Measurements from ENCODE around the gene SHROOM3. TPM values are rescaled to one million over a fixed set of nuclear protein-coding genes. Genes with fewer than 3 reads are reported as not detected.

SHROOM3 gene
- polyA plus RNA-seq, 1 donor from 2014 or later = 2.7 TPM

DNA sequence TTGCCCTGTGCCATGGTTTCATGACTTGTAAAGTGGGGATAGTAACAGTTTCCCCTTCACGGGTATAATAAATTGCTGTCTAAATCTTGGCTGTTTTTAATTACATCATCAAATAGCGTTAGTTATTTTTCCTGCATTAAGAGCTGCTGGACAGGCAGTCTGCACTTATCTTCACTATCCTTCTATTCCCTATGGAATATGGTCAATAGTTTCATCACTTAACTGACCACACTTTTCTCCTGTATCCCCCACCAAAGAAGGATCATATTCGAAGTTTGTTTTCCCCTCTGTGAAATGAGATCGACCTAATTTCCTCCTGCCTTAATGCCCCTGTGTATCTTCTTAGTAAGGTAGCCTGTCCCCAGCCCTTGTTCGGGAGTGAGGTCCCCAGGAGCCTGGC lies 133.2 kb downstream of the SHROOM3 start:
- H2AFZ ChIP-seq (ENCODE audit: low read depth, low read length) = no peak overlapping the region
- no peaks in the 10 kb centered on the region for H4K20me1 ChIP-seq (ENCODE audit: insufficient read depth)
- no peaks in the 10 kb centered on the region for H3K27me3 ChIP-seq (ENCODE audit: insufficient read depth, low read depth, low read length)
- H3K9me2 ChIP-seq (ENCODE audit: insufficient read depth, low read length) = no peaks in the 10 kb centered on the region
- H3K4me3 ChIP-seq (ENCODE audit: low read length) = no peak overlapping the region
- H3K9me3 ChIP-seq (ENCODE audit: low read length) = no peaks in the 10 kb centered on the region
- H3K27ac ChIP-seq (ENCODE audit: low read length) = no peak overlapping the region
- H3K36me3 ChIP-seq (ENCODE audit: insufficient read depth, low read length) = no peaks in the 10 kb centered on the region
- no peak overlapping the region for H3K9ac ChIP-seq (ENCODE audit: low read length)
- no peak overlapping the region for H3K4me2 ChIP-seq (ENCODE audit: low read length)
- no peaks in the 10 kb centered on the region for H3K79me2 ChIP-seq (replicated peaks; ENCODE audit: insufficient read depth, low read length)
- no peak for TF ChIP-seq EZH2 (IDR thresholded peaks at IDR 0.05; ENCODE audit: borderline replicate concordance, insufficient read depth, low read length, poor library complexity, severe bottlenecking)
- TF ChIP-seq SMC3 (conservative IDR thresholded peaks at IDR 0.05; ENCODE audit: poor library complexity) = no peak
- TF ChIP-seq RAD21 (conservative IDR thresholded peaks at IDR 0.05) = no peak
- no peak for TF ChIP-seq EP300 (conservative IDR thresholded peaks at IDR 0.05; ENCODE audit: poor library complexity, severe bottlenecking)
- TF ChIP-seq, protein P1, sequence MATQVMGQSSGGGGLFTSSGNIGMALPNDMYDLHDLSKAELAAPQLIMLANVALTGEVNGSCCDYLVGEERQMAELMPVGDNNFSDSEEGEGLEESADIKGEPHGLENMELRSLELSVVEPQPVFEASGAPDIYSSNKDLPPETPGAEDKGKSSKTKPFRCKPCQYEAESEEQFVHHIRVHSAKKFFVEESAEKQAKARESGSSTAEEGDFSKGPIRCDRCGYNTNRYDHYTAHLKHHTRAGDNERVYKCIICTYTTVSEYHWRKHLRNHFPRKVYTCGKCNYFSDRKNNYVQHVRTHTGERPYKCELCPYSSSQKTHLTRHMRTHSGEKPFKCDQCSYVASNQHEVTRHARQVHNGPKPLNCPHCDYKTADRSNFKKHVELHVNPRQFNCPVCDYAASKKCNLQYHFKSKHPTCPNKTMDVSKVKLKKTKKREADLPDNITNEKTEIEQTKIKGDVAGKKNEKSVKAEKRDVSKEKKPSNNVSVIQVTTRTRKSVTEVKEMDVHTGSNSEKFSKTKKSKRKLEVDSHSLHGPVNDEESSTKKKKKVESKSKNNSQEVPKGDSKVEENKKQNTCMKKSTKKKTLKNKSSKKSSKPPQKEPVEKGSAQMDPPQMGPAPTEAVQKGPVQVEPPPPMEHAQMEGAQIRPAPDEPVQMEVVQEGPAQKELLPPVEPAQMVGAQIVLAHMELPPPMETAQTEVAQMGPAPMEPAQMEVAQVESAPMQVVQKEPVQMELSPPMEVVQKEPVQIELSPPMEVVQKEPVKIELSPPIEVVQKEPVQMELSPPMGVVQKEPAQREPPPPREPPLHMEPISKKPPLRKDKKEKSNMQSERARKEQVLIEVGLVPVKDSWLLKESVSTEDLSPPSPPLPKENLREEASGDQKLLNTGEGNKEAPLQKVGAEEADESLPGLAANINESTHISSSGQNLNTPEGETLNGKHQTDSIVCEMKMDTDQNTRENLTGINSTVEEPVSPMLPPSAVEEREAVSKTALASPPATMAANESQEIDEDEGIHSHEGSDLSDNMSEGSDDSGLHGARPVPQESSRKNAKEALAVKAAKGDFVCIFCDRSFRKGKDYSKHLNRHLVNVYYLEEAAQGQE (IDR thresholded peaks at IDR 0.05; ENCODE audit: borderline replicate concordance) = no peak
- no peak for TF ChIP-seq POLR2AphosphoS5 (IDR thresholded peaks at IDR 0.05)
- no peak for TF ChIP-seq TAF1 (IDR thresholded peaks at IDR 0.05; ENCODE audit: low read depth)
- TF ChIP-seq, protein P2, sequence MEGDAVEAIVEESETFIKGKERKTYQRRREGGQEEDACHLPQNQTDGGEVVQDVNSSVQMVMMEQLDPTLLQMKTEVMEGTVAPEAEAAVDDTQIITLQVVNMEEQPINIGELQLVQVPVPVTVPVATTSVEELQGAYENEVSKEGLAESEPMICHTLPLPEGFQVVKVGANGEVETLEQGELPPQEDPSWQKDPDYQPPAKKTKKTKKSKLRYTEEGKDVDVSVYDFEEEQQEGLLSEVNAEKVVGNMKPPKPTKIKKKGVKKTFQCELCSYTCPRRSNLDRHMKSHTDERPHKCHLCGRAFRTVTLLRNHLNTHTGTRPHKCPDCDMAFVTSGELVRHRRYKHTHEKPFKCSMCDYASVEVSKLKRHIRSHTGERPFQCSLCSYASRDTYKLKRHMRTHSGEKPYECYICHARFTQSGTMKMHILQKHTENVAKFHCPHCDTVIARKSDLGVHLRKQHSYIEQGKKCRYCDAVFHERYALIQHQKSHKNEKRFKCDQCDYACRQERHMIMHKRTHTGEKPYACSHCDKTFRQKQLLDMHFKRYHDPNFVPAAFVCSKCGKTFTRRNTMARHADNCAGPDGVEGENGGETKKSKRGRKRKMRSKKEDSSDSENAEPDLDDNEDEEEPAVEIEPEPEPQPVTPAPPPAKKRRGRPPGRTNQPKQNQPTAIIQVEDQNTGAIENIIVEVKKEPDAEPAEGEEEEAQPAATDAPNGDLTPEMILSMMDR (IDR thresholded peaks at IDR 0.05; ENCODE audit: poor library complexity, severe bottlenecking) = no peak
- no peak for TF ChIP-seq MXI1 (conservative IDR thresholded peaks at IDR 0.05; ENCODE audit: poor library complexity, severe bottlenecking)
- H3F3A ChIP-seq (ENCODE audit: insufficient read depth, low read length, poor library complexity, severe bottlenecking) = no peaks in the 10 kb centered on the region

DNA sequence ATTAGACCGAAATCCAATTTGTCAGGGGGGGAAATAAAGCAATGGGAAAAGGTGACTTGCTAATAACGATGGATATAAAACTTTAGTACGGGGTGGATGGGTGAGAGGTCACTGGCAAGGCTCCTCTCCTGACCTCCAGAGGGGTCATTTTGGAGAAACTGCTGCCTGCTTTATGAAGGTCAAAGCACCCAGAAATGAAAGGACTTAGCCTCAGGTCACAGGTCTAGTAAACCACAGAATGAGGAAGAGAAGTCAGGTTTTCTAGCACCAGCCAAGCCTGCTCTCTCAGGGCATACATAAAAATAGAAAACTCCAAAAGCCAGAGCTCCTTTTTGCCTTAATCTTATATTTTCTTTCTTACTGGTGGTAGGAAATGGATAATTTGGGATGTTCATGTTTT lies 134.2 kb downstream of the SHROOM3 start:
- Histone ChIP-seq H3K9me2 (ENCODE audit: insufficient read depth, low read length) (no peaks in the 10 kb centered on the region), H3K9me3 (ENCODE audit: low read length) (no peaks in the 10 kb centered on the region), H2AFZ (ENCODE audit: low read depth, low read length) (no peak overlapping the region), H3K79me2 (replicated peaks; ENCODE audit: insufficient read depth, low read length) (no peaks in the 10 kb centered on the region), H3K36me3 (ENCODE audit: insufficient read depth, low read length) (no peaks in the 10 kb centered on the region), H3K9ac (ENCODE audit: low read length) (no peak overlapping the region), H3K4me3 (ENCODE audit: low read length) (no peak overlapping the region), H3F3A (ENCODE audit: insufficient read depth, low read length, poor library complexity, severe bottlenecking) (no peaks in the 10 kb centered on the region), H4K20me1 (ENCODE audit: insufficient read depth) (no peaks in the 10 kb centered on the region), H3K4me2 (ENCODE audit: low read length) (no peak overlapping the region), H3K27me3 (ENCODE audit: insufficient read depth, low read depth, low read length) (no peaks in the 10 kb centered on the region), H3K27ac (ENCODE audit: low read length) (no peak overlapping the region)
- TF ChIP-seq SMC3 (conservative IDR thresholded peaks at IDR 0.05; ENCODE audit: poor library complexity) (no peak), EP300 (conservative IDR thresholded peaks at IDR 0.05; ENCODE audit: poor library complexity, severe bottlenecking) (no peak), MXI1 (conservative IDR thresholded peaks at IDR 0.05; ENCODE audit: poor library complexity, severe bottlenecking) (no peak), EZH2 (IDR thresholded peaks at IDR 0.05; ENCODE audit: borderline replicate concordance, insufficient read depth, low read length, poor library complexity, severe bottlenecking) (no peak), TAF1 (IDR thresholded peaks at IDR 0.05; ENCODE audit: low read depth) (no peak), RAD21 (conservative IDR thresholded peaks at IDR 0.05) (no peak), POLR2AphosphoS5 (IDR thresholded peaks at IDR 0.05) (no peak)
- TF ChIP-seq, protein P2 (IDR thresholded peaks at IDR 0.05; ENCODE audit: poor library complexity, severe bottlenecking) = no peak
- TF ChIP-seq, protein P1 (IDR thresholded peaks at IDR 0.05; ENCODE audit: borderline replicate concordance) = no peak

Measured in neural cell (in vitro differentiated cells).